HepG2 (cell line): Measurements from ENCODE around the gene TMEM129. TPM values are rescaled to one million over a fixed set of nuclear protein-coding genes. Genes with fewer than 3 reads are reported as not detected.

Experiments
- CHD4 ChIP-seq: fragments of 200-600 bp; sonication (generic); IDR thresholded peaks from 2 replicates; pipeline ENCODE4 v1.7.0; 2017; ENCODE audit warnings: mild to moderate bottlenecking, low read length, borderline replicate concordance
- GZF1 ChIP-seq: sonication (generic); formaldehyde crosslinking; IDR thresholded peaks from 2 replicates; pipeline ENCODE4 v1.5.1; 2020; ENCODE audit warnings: mild to moderate bottlenecking, missing genetic modification reagents
- KDM2A ChIP-seq: sonication (generic); formaldehyde crosslinking; IDR thresholded peaks from 2 replicates; pipeline ENCODE4 v1.4.0; 2020; ENCODE audit warnings: low read depth, missing genetic modification reagents, borderline replicate concordance
- MYC ChIP-seq: sonication (generic); formaldehyde crosslinking; IDR thresholded peaks from 2 replicates; pipeline ENCODE4 v1.9.0; 2021; ENCODE audit warnings: missing genetic modification reagents, borderline replicate concordance
- PCBP1 ChIP-seq: fragments of 200-400 bp; formaldehyde crosslinking; IDR thresholded peaks from 2 replicates; pipeline ENCODE4 v1.6.1; 2017; ENCODE audit warnings: mild to moderate bottlenecking, low read depth, low read length, borderline replicate concordance
- RBFOX2 ChIP-seq: fragments of 200-400 bp; formaldehyde crosslinking; IDR thresholded peaks from 2 replicates; pipeline ENCODE4 v1.6.1; 2017; ENCODE audit warnings: low read depth, mild to moderate bottlenecking, low read length
- RXRA ChIP-seq: sonication (generic); formaldehyde crosslinking; IDR thresholded peaks from 2 replicates; pipeline ENCODE4 v1.5.1; 2020; ENCODE audit warnings: missing genetic modification reagents
- STAT6 ChIP-seq: sonication (generic); formaldehyde crosslinking; IDR thresholded peaks from 2 replicates; pipeline ENCODE4 v1.4.0; 2020; ENCODE audit warnings: missing genetic modification reagents, mild to moderate bottlenecking, borderline replicate concordance
- ZKSCAN8 ChIP-seq: IDR thresholded peaks from 2 replicates; pipeline ENCODE4 v1.6.1; 2016; ENCODE audit warnings: borderline replicate concordance, missing genetic modification reagents, missing compliant biosample characterization
- ZMYM2 ChIP-seq: sonication (generic); formaldehyde crosslinking; IDR thresholded peaks from 2 replicates; pipeline ENCODE4 v1.8.0; 2022; ENCODE audit warnings: mild to moderate bottlenecking, missing genetic modification reagents
- ZNF329 ChIP-seq: sonication (generic); formaldehyde crosslinking; IDR thresholded peaks from 2 replicates; pipeline ENCODE4 v1.9.0; 2021; ENCODE audit warnings: low read depth, mild to moderate bottlenecking, missing genetic modification reagents
- ZSCAN20 ChIP-seq: sonication (generic); formaldehyde crosslinking; IDR thresholded peaks from 2 replicates; pipeline ENCODE4 v1.4.0; 2020; ENCODE audit warnings: missing genetic modification reagents, mild to moderate bottlenecking, borderline replicate concordance
- polyA plus RNA-seq, 8 experiments: library from polyadenylated mRNA; depleted of rRNA in 3 of 8; stranded (reverse) in 7 of 8; unstranded in 1 of 8; fragments of >200 nt; fragmentation: Illumina TruSeq in 4 of 8; extraction: Trizol in 4 of 8; gene quantifications; 2 replicates each; pipeline versions ENCODE4 v1.2.1 to v1.2.3, GENCODE V29; 2011 to 2016; ENCODE audit warnings: low read depth in 4 of 8, missing spikeins in 1 of 8, mixed read lengths in 1 of 8; ENCODE audit not compliant: insufficient read depth in 1 of 8
- total RNA-seq, 5 experiments: library from RNA; depleted of rRNA; stranded (reverse); fragments of >200 nt; fragmentation: Illumina TruSeq; extraction: Trizol; gene quantifications; 2 replicates each; pipeline ENCODE4 v1.2.3, GENCODE V29; 2016; ENCODE audit warnings: low read depth in 1 of 5
- TF ChIP-seq, protein P1 (sequence below): sonication (generic); formaldehyde crosslinking; IDR thresholded peaks from 2 replicates; pipeline ENCODE4 v1.5.0; 2020; ENCODE audit warnings: mild to moderate bottlenecking, missing genetic modification reagents
- TF ChIP-seq, protein P2 (sequence below): sonication (generic); formaldehyde crosslinking; IDR thresholded peaks from 2 replicates; pipeline ENCODE4 v1.8.1; 2023; ENCODE audit warnings: mild to moderate bottlenecking, moderate library complexity, missing genetic modification reagents
- TF ChIP-seq, protein P3 (sequence below): sonication (generic); formaldehyde crosslinking; IDR thresholded peaks from 2 replicates; pipeline ENCODE4 v1.5.0; 2020; ENCODE audit warnings: mild to moderate bottlenecking, missing genetic modification reagents
- TF ChIP-seq, protein P4 (sequence below): IDR thresholded peaks from 2 replicates; pipeline ENCODE4 v1.6.1; 2012; ENCODE audit warnings: inconsistent platforms

The TMEM129 gene
- total and polyA plus RNA-seq, 2 of the 13 experiments (the other 11 are each of a cell fraction or from before 2014, with no cell fraction given), result 19.0 to 25.8 TPM

DNA sequence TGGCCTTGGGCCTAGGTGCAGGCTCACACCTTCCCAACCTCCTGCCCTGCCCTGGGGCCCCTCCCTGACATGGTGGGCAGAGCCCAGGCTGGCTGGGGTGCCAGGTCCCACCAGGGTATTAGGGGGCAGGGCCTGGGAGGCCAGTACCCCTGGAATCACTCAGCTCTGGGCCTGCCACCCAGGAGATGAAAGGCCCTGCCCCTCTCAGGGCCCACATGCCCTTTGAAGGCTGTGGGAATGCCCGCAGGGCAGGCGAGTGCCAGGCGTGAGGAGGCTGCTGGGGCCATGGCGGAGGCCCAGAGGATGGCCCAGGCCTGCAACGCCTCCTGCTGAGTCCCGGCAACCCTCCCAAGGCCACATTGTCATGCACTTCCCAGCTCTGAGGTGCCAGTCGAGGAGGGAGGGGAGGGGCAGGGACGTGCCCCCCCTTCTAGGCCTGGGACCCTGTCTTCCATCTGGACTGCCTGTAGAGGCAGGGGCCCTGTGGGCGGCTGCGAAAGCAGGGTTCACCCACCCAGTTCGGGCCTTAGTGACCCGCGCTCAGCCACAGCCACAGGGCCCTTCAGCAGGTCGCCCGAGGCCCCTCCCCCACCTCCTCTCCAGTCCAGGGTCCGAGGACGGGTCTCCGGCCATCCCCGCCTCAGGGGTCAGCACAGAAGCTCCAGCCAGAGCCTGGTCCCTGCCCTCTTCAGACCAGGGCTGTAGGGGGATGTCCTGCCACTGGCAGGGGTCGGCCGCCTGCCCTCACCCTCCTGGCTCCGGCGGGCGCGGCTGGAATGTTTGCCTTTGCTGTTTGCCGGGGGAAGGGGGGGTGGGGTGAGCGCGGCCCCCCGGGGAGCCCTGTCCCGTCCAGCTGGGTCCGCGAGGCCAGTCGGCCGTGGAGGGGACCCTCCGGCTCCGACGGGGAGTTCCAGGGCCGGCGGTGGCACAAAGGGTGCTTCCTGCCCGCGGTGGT lies 45.3 kb upstream of the TMEM129 start (continued):
- TF ChIP-seq STAT6 (CRISPR knock-in tag), result peak; percentile 54; the same call in 1 of the 2 replicates
- peak; percentile 75 for TF ChIP-seq PCBP1
- TF ChIP-seq RXRA (CRISPR knock-in tag), result peak; percentile 56
- no peak for TF ChIP-seq ZKSCAN8 (CRISPR knock-in tag)
- no peak for TF ChIP-seq GZF1
- TF ChIP-seq, protein P1, sequence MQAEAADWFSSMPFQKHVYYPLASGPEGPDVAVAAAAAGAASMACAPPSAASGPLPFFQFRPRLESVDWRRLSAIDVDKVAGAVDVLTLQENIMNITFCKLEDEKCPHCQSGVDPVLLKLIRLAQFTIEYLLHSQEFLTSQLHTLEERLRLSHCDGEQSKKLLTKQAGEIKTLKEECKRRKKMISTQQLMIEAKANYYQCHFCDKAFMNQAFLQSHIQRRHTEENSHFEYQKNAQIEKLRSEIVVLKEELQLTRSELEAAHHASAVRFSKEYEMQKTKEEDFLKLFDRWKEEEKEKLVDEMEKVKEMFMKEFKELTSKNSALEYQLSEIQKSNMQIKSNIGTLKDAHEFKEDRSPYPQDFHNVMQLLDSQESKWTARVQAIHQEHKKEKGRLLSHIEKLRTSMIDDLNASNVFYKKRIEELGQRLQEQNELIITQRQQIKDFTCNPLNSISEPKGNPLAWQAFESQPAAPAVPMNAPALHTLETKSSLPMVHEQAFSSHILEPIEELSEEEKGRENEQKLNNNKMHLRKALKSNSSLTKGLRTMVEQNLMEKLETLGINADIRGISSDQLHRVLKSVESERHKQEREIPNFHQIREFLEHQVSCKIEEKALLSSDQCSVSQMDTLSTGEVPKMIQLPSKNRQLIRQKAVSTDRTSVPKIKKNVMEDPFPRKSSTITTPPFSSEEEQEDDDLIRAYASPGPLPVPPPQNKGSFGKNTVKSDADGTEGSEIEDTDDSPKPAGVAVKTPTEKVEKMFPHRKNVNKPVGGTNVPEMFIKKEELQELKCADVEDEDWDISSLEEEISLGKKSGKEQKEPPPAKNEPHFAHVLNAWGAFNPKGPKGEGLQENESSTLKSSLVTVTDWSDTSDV (CRISPR knock-in tag), result peak; percentile 46; the same call in 1 of the 2 replicates
- TF ChIP-seq MYC (CRISPR knock-in tag), result peak; percentile 76
- TF ChIP-seq, protein P2, sequence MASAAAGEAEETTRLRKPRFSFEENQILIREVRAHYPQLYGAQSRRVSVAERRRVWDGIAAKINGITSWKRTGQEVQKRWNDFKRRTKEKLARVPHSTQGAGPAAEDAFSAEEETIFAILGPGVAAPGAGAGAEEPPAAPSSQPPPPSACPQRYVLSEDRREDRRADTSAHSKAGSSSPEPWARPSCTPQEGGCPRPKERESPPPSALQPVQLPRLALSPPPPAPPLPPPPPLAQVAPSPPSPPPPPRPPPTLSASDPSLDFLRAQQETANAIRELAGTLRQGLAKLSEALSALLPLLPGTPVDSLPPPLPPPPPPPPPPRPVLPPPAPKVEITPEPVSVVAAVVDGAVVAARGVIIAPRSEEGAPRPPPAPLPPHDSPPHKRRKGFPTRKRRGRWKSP (CRISPR knock-in tag), result 0 out of 2 replicates have a peak, but pooled peaks have one; percentile 51
- TF ChIP-seq ZMYM2 (CRISPR knock-in tag), result peak; percentile 80; the same call in 1 of the 2 replicates
- peak; percentile 76 for TF ChIP-seq KDM2A (CRISPR knock-in tag)
- TF ChIP-seq, protein P3, sequence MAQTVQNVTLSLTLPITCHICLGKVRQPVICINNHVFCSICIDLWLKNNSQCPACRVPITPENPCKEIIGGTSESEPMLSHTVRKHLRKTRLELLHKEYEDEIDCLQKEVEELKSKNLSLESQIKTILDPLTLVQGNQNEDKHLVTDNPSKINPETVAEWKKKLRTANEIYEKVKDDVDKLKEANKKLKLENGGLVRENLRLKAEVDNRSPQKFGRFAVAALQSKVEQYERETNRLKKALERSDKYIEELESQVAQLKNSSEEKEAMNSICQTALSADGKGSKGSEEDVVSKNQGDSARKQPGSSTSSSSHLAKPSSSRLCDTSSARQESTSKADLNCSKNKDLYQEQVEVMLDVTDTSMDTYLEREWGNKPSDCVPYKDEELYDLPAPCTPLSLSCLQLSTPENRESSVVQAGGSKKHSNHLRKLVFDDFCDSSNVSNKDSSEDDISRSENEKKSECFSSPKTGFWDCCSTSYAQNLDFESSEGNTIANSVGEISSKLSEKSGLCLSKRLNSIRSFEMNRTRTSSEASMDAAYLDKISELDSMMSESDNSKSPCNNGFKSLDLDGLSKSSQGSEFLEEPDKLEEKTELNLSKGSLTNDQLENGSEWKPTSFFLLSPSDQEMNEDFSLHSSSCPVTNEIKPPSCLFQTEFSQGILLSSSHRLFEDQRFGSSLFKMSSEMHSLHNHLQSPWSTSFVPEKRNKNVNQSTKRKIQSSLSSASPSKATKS (CRISPR knock-in tag), result no peak
- TF ChIP-seq ZSCAN20 (CRISPR knock-in tag), result 0 out of 2 replicates have a peak, but pooled peaks have one; percentile 65
- peak; percentile 27; the same call in 1 of the 2 replicates for TF ChIP-seq ZNF329 (CRISPR knock-in tag)
- TF ChIP-seq, protein P4, sequence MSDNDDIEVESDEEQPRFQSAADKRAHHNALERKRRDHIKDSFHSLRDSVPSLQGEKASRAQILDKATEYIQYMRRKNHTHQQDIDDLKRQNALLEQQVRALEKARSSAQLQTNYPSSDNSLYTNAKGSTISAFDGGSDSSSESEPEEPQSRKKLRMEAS, result no peak
- no peak for TF ChIP-seq CHD4
- peak; percentile 89 for TF ChIP-seq RBFOX2
